Colonic mucosa (tissue), 4 donors: Measurements from ENCODE around the gene ARHGAP23. TPM values are rescaled to one million over a fixed set of nuclear protein-coding genes. Genes with fewer than 3 reads are reported as not detected.

Source experiments
- DNase-seq: peaks from one replicate; pipeline ENCODE4 v3.0.0-alpha.2; 2020
- H3K27ac ChIP-seq: fragments of 200-600 bp; one replicate; pipeline ENCODE4 v1.8.0; 2021
- H3K27me3 ChIP-seq: fragments of 200-600 bp; one replicate; pipeline ENCODE4 v1.8.0; 2021
- H3K36me3 ChIP-seq: fragments of 200-600 bp; one replicate; pipeline ENCODE4 v1.8.0; 2021
- H3K4me1 ChIP-seq: fragments of 200-600 bp; one replicate; pipeline ENCODE4 v1.8.0; 2021; ENCODE audit warnings: mild to moderate bottlenecking
- H3K4me3 ChIP-seq: fragments of 200-600 bp; one replicate; pipeline ENCODE4 v1.8.0; 2021
- H3K9ac ChIP-seq, 2 donors: one replicate each; pipeline ENCODE4 v1.7.0; 2013; ENCODE audit warnings: control low read depth in 2 of 2, low read depth in 2 of 2, low read length in 2 of 2
- H3K9me3 ChIP-seq: fragments of 200-600 bp; one replicate; pipeline ENCODE4 v1.8.0; 2021
- intact Hi-C: fragments of 100-400 bp; cut with DNase I; formaldehyde crosslinking; loops from one replicate; pipeline ENCODE4 v1.14.1; 2022
- total RNA-seq, 2 donors: library from RNA; stranded (reverse); fragmentation: NEBNext Ultra II Directional in 1 of 2; extraction: Animal tissue kit (Norgen Biotek cat#: 25700) in 1 of 2; gene quantifications; one replicate each; pipeline ENCODE4 v1.2.1, GENCODE V29; 2021
- TF ChIP-seq, protein P1 (sequence below): fragments of 200-600 bp; IDR thresholded peaks from one replicate; pipeline ENCODE4 v1.8.0; 2022; ENCODE audit warnings: antibody characterized with exemption, mild to moderate bottlenecking
- donor health status: healthy.
- donor health status: DM: no; HTN: no; CAD: no.
- donor health status: DM: no; HTN: no; CAD: no.

ARHGAP23 gene
- total RNA-seq, 2 donors from 2014 or later, result 4.0 to 14.1 TPM

DNA sequence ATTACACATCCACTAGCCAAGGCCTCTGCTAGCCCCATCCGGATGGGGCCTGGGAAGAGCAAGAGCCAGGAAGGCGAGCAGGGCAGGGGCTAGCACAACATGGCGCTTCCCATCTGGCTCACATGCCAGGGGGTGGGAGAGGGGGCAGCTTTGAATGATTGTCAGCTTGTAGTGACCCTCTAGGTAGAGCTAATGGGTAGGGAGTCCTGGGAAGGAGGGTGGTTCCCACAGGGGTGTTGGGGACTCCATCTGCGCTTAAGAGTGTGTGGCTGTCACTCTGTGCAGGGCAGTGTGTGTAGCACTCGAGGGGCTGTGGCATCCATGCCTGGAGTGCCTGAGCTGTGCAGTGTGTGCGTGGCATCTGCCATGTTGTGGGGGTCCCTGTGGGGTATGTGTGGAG is 24.5 kb downstream of the ARHGAP23 start:
- no peaks in the 10 kb centered on the region for H3K9me3 ChIP-seq
- H3K4me1 ChIP-seq, result no peaks in the 10 kb centered on the region
- intact Hi-C loops, result no loop called here
- no peaks in the 10 kb centered on the region for H3K27me3 ChIP-seq
- H3K4me3 ChIP-seq, result no peak overlapping the region
- H3K36me3 ChIP-seq, result no peaks in the 10 kb centered on the region
- peak overlapping the region in 1 of 2 donors; percentile 34 for H3K9ac ChIP-seq
- no peak overlapping the region for H3K27ac ChIP-seq
- DNase-seq, result no peak
- TF ChIP-seq, protein P1, sequence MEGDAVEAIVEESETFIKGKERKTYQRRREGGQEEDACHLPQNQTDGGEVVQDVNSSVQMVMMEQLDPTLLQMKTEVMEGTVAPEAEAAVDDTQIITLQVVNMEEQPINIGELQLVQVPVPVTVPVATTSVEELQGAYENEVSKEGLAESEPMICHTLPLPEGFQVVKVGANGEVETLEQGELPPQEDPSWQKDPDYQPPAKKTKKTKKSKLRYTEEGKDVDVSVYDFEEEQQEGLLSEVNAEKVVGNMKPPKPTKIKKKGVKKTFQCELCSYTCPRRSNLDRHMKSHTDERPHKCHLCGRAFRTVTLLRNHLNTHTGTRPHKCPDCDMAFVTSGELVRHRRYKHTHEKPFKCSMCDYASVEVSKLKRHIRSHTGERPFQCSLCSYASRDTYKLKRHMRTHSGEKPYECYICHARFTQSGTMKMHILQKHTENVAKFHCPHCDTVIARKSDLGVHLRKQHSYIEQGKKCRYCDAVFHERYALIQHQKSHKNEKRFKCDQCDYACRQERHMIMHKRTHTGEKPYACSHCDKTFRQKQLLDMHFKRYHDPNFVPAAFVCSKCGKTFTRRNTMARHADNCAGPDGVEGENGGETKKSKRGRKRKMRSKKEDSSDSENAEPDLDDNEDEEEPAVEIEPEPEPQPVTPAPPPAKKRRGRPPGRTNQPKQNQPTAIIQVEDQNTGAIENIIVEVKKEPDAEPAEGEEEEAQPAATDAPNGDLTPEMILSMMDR, result no peak

DNA sequence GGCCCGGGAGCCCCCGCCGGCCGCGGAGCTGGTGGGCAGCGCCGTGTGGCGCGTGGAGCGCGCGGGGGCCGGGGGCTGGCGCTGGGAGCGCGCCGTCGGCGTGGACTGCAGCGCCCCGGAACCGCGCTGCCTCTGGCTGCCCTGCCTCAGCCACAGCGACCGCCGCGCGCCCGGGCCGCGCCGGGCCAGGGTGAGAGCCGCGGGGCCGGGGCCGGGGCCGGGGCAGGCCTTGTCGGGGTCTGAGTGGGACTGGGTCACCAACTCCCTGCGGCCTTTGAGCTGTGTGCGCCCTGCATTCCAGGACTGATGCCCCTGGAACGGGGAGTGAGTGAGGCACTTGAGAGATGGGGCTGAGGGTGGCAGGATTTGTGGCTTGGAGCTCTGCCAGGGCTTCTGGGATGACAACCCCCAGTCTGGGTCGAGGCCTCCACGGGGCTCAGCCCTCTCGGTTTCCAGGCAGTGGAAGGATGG is 25.7 kb downstream of the ARHGAP23 start:
- intact Hi-C loops, result no loop called here
- no peak for DNase-seq
- TF ChIP-seq, protein P1, result no peak
- H3K27me3 ChIP-seq, result no peaks in the 10 kb centered on the region
- H3K4me1 ChIP-seq, result no peaks in the 10 kb centered on the region
- H3K27ac ChIP-seq, result no peak overlapping the region
- no peaks in the 10 kb centered on the region for H3K9me3 ChIP-seq
- H3K36me3 ChIP-seq, result no peaks in the 10 kb centered on the region
- H3K4me3 ChIP-seq, result no peak overlapping the region
- peak overlapping the region in 1 of 2 donors; percentile 60 for H3K9ac ChIP-seq

DNA sequence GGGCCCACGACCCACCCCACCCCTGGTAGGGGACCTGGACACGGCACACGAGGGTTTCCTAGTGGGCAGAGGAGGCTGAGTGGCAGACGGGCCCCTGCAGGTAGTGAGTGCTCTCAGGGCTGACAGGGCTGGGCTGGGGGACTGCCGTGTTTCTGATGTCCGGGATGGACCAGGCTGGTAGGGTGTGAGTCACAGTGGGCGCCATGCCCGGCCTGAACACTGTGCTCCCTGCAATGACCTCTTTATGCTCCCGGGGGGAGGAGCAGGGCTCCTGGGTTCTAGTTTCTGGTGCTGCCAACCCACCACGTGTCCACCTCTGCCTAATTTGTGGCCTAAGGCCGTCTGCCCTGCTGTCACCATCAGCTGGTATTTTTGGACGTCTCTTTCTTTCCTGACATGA is 26.3 kb downstream of the ARHGAP23 start:
- Histone ChIP-seq H3K9ac (peak overlapping the region; percentile 6 to 60), H3K27ac (no peak overlapping the region)
- intact Hi-C loops, result no loop called here

DNA sequence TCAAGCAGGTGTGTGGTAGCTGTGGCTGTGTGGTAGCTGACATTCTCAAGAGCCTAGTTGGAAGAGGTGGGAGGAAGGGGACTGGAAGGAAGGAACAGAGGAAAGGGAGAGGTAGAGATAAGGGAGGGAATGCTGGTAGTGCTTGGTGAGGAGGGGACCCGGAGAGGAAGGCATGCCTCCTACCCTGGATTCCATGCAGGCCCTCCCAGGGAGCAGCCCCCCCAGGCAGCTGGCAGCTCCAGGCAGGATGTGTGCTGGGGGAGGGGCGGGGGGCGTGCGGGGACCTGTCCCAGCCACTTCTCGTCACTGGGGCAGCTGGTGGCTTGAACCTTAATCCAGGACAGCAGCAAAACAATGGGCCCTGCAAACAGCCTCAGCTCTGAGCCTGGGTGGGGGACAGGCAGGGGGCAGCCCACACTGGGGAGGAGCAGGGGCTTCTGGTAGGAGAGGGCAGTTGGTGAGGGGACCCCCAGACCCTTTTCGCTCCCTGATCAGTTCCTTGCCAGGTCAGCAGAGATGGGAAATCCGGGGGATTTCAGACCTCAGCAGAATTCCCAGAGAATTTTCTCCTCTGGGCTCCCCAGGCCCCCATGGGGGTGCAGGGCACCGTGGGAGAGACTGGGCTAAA is 27.1 kb downstream of the ARHGAP23 start:
- H3K4me3 ChIP-seq, result no peak overlapping the region
- no peak overlapping the region for H3K9ac ChIP-seq
- no peaks in the 10 kb centered on the region for H3K27me3 ChIP-seq
- intact Hi-C loops, result no loop called here
- no peak overlapping the region for H3K27ac ChIP-seq
- H3K9me3 ChIP-seq, result no peaks in the 10 kb centered on the region
- H3K4me1 ChIP-seq, result no peaks in the 10 kb centered on the region
- H3K36me3 ChIP-seq, result no peaks in the 10 kb centered on the region
- TF ChIP-seq, protein P1, result no peak
- DNase-seq, result no peak

More for the DNA sequence above, 26.3 kb downstream of the ARHGAP23 start:
- Histone ChIP-seq H3K27me3 (no peaks in the 10 kb centered on the region), H3K4me1 (no peaks in the 10 kb centered on the region), H3K9me3 (no peaks in the 10 kb centered on the region), H3K36me3 (no peaks in the 10 kb centered on the region), H3K4me3 (no peak overlapping the region)
- no peak for DNase-seq
- TF ChIP-seq, protein P1, result no peak

GRCh38 chr17:38456031-38456815 is 28.0 kb downstream of the ARHGAP23 start:
- TF ChIP-seq, protein P1, result no peak
- no peaks in the 10 kb centered on the region for H3K27me3 ChIP-seq
- H3K9ac ChIP-seq, result no peak overlapping the region
- no peak overlapping the region for H3K27ac ChIP-seq
- H3K4me1 ChIP-seq, result no peaks in the 10 kb centered on the region
- no peak for DNase-seq
- intact Hi-C loops, result no loop called here
- no peaks in the 10 kb centered on the region for H3K9me3 ChIP-seq
- no peak overlapping the region for H3K4me3 ChIP-seq
- no peaks in the 10 kb centered on the region for H3K36me3 ChIP-seq
